ENCODE data around the gene ATP1A3.
"Not testable (repeated sequence)": the region's sequence is repeated elsewhere in the genome, so short reads cannot be mapped to it uniquely, and the experiment has no call there.

ATP1A3 gene

GRCh38 chr19:41993612-41994483 lies at the start of gene ATP1A3:
TSS of gene ATP1A3 (minus strand) at chr19:41994230. CDS start at chr19:41994076, 154 bp downstream.
- peak; percentile 70 for DNase-seq

GRCh38 chr19:42042455-42043170 lies 48.6 kb upstream of the ATP1A3 start:
- DNase-seq: no peak

- not testable (repeated sequence) for DNase-seq
Observed at GRCh38 chr19:42040491-42040890, 46.5 kb upstream of the ATP1A3 start.

- no peak for DNase-seq
Observed at GRCh38 chr19:42040031-42040430, 46.0 kb upstream of the ATP1A3 start.

GRCh38 chr19:42038666-42039065 lies 44.6 kb upstream of the ATP1A3 start:
- no peak for DNase-seq

- DNase-seq: no peak
Observed at GRCh38 chr19:42037649-42038048, 43.6 kb upstream of the ATP1A3 start.

GRCh38 chr19:42034640-42035391 lies 40.8 kb upstream of the ATP1A3 start:
- peak; percentile 78 for DNase-seq

GRCh38 chr19:42033413-42033812 lies 39.4 kb upstream of the ATP1A3 start:
- no peak for DNase-seq

GRCh38 chr19:42032431-42032830 lies 38.4 kb upstream of the ATP1A3 start:
- peak; percentile 95 for DNase-seq

- no peak for DNase-seq
Observed at GRCh38 chr19:42030645-42031440, 36.8 kb upstream of the ATP1A3 start.

- DNase-seq: no peak
Observed at GRCh38 chr19:42028304-42029216, 34.5 kb upstream of the ATP1A3 start.

- DNase-seq: no peak
Observed at GRCh38 chr19:42024622-42025111, 30.6 kb upstream of the ATP1A3 start.

GRCh38 chr19:42023943-42024260 lies 29.9 kb upstream of the ATP1A3 start:
- DNase-seq: no peak

- DNase-seq: no peak
Observed at GRCh38 chr19:42023121-42023942, 29.3 kb upstream of the ATP1A3 start.

- no peak for DNase-seq
Observed at GRCh38 chr19:42022616-42023015, 28.6 kb upstream of the ATP1A3 start.

- no peak for DNase-seq
Observed at GRCh38 chr19:42021185-42021584, 27.2 kb upstream of the ATP1A3 start.

GRCh38 chr19:42018503-42019193 lies 24.6 kb upstream of the ATP1A3 start:
- no peak for DNase-seq

GRCh38 chr19:42017040-42017439 lies 23.0 kb upstream of the ATP1A3 start:
- no peak for DNase-seq

- DNase-seq: not testable (repeated sequence)
Observed at GRCh38 chr19:42012747-42013146, 18.7 kb upstream of the ATP1A3 start.

Data from NCI-H1105 treated with DMSO at 0.1 percent for 48 hours (cell line).